HG03196 (cell line): ENCODE data around the gene MRPL50.
A peak's percentile ranks its signal among the peaks of the same experiment; 100 is the strongest.

Experiments used
- ATAC-seq: cut with Tn5 transposase; IDR thresholded peaks from one replicate; pipeline ENCODE4 v1.9.1; 2021; ENCODE audit not compliant: unreplicated experiment

MRPL50 gene

DNA sequence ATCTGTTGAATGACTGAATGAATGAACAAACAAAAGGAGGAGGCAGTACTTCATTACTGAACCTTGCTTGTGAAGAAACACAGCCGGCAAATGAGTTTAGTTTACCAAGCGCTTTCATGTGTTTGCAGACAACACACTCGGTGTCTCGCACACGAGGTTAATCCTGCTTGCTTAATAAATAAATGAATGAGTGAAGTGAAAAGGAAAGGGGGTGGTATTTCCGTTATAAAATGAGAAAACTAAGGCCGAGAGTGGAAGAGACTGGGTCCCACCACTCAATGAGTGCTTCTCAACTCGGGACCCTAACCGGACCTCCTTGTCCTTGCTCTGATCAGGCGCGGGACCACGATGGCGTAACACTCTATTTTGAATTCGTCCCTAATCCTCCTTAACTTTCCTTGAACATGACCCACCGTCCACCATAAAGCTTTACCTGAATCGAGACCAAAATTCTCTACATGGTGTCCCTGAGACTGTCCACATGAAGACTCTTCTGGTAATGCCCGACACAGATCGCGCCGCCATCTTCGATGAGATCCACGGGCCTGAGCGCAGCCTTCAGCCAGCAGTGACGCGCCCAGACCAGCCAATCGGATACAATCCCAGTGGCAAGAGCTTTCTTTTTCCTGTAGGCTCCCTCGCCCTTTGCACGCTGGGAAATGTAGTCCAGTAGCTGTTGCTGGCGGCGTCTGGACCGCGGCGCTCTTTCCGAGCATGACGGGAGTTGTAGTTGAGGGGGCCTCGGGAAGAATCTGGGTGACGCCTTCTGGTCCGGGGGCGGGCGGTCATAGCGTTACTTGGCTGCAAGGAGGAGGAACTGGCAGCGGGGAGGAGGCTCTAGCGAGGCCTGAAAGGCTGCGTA is at the start of gene MRPL50, which contains the start of gene ZNF189:
TSS of gene MRPL50 (minus strand) at position 551 of the 862 bp plus-strand sequence. CDS start at position 525, 26 bp downstream.
TSS of gene ZNF189 (plus strand) at position 784 of the 862 bp plus-strand sequence. CDS start 306 bp downstream, outside the sequence.
- ATAC-seq, result peak; percentile 99

DNA sequence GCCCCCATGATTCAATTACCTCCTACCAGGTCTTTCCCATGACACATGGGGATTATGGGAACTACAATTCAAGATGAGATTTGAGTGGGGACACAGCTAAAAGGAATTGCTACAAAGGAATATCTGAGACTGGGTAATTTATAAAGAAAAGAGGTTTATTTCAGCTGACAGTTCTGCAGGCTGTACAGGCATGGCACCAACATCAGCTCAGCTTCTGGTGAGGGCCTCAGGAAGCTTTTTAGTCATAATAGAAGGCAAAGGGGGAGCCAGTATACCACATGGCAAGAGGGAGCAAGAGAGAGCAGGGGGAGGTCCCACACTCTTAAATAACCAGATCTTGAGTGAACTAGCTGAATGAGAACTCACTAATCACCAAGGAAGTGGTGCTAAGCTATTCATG is 48.3 kb upstream of the MRPL50 start:
- ATAC-seq, result no peak

DNA sequence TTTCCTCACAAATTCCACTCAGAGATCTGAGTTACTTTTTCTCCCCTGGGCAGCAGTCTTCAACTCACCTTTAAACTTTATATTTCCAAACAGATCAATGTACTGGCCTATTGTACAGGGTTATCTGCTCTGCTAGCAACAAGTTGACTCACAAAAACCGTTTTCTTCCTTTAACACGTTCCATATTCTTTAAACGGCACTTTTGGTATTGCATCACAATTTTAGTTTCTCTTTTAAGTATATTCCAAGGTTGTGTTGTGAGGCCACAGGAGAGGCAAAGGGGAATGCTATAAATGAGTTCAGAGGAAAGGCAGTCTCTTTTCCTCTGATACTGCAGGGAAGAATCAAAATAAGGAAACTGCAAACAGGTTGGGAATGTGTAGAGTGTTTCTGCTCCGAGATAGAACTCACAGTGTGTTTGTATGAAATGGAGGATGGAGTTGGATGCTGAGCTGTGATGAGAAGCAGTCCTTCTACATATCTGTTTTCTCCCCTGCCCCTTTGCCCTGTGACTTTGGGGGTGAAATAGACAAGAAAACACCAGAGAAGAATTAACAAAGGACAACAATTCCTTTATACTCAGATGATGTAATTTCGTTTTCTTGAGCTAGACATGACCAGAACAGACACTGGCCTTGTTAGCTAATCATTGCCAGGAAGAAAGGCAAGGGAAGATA is 47.1 kb upstream of the MRPL50 start:
- no peak for ATAC-seq

DNA sequence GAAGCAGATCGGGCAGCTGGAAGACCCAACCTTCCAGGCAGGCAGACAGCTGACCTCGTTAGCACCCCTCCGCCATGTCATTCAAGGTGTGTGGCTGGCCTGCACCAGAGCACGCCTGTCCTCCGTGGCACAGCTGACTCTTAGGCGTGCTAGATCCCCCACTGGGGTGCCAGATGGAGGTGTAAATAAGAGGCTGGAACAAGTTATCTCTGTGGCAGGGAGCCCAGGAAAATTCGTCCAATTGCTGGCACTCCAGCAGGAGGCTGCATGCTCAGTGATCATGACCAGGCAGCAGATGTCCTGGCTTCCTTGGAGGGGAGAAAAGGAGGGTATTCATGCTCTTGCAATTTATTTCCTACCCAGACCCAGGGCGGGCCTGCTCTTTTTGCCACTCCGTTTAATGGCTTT is 45.0 kb upstream of the MRPL50 start:
- ATAC-seq, result no peak

DNA sequence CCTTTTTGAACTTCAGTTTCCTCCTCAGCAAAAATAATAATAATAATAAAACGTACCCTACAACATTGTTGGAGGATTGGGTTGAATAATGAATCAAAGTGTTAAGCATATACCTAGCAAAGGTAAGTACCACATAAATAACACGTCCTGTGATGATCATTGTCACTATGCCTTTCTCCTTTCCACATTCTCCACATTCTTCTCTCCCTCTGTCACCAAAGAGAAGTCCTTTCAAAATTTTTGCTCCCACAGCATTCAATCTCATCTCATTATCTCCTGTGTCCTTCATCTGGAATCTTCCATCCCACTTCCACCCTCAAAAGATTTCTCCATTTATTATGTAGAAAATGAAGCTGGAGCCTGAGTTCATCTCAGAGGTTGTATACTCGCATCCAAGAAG is 44.3 kb upstream of the MRPL50 start:
- ATAC-seq, result no peak

DNA sequence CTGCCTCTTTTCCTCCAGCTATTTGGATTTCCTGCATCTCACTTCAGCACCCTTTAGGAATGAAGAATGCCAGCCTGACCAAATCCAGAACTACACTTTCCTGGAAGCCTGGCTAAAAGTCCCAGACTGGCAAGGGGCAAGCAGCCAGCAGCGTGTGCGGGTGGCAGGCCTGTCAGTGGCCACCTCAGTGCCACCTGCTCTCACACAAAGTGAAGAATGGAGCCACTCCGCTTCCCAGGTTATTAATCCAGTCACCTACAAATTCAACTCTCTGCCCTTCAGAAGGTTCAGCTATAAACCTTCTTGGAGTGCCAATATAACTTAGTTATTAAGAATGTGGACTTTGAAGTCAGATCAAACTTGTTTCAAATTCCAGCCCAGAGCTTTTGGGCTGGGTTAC is 43.9 kb upstream of the MRPL50 start:
- ATAC-seq, result no peak

DNA sequence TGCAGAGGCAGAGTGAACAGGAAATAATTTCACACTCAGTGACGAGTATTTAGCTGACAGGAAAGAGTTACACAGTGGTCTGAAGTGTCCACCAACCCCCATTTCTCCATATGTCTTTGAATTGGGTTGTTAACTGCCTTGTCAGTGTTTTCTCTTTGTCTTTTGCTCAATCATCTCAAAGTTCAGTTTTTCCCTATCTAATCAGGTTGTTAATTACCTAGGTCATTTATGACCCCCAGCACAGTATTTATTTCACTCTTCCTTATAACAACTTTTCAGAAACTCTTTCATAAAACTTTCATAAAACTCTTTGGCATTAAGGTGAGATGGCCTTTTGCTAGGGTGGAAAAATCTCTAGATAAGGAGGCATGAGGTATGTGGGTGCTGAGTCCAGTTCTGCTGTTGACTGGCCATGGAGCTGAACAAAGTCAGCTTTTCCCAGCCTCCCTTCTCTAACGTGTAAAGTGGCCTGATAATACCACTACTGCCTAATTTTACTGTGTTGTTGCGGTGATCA is 42.4 kb upstream of the MRPL50 start:
- ATAC-seq, result no peak

DNA sequence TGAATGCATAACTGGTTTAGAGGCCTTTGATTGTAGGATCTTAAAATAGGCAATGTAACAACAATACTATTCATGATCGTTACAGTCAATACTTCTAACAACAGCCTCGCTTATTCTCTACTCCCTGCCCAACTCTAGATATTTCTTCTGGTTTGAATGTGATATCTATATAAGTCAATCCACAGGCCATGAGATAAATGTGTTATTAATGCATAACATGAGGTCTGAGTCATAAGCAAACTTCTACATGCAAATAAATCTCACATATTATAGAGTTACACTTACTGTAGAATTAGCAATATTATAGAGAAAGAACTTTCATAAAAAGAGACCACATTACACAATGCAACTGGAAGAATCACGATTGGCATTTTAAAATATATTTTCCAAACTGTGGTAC is 40.1 kb upstream of the MRPL50 start:
- ATAC-seq, result no peak

DNA sequence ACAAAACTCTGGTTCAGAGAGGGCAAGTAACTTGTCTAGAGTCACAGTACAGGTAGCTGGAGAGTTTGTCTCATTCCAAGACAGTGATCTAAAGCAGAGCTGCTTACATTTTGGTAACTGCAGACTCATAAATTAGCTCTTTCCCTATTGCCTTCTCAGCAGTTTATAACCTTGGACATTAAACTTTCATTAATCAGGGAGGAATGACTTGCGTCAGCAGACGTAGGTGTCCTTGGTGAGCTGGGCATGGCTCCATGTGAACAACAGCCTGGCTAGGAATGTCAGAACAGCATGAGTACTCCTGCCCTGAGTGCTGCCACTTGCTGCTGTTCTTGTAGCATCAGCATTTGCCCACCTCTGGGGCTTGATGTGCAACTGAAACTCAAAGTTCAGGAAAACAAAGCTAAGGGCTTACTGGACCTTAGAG is 39.4 kb upstream of the MRPL50 start:
- ATAC-seq, result no peak

DNA sequence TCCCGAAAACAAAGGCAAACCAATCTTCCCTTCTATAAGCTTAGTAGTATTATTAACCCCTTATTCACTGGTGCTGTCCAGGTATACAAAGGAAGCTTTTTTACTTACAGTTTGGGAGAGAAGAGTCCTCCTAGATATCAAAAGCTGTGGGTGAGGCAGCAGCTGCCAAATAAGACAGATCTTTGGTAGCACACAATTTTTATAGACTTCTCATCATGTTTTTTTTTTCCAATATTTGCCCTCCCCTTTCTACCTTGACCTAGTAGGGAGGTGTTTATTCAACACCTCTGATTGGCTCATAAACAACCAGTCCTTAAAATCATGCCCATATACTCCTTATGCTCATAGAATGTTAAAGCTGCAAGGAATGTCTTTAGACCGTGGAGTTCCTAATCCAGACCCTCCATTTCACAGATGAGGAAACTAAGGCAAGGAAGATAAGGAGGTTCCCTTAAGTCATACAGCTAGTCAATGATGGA is 37.2 kb upstream of the MRPL50 start, which contains the start of gene ALDOB:
TSS of gene ALDOB (minus strand) at position 174 of the 479 bp plus-strand sequence. CDS start 4,887 bp downstream, outside the sequence.
- ATAC-seq, result no peak

DNA sequence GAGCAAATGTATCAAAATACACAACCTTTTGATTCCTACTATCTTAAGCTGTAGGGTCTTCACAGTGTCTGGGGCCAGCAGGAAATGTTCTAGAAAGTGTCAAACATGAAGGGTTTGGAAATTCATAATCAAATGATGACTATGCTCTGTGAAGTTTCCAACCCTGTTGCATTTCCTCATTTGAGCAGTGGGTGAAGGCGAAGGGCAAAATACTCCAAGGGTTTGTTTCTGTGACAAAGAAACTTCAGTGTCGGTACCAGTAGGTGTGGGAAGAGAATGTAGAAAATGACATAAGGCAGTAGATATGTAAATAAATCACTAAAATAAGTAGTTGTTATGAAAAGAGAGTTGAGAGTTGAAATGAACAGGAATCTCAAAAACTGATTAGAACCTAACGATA is 36.6 kb upstream of the MRPL50 start:
- ATAC-seq, result no peak

DNA sequence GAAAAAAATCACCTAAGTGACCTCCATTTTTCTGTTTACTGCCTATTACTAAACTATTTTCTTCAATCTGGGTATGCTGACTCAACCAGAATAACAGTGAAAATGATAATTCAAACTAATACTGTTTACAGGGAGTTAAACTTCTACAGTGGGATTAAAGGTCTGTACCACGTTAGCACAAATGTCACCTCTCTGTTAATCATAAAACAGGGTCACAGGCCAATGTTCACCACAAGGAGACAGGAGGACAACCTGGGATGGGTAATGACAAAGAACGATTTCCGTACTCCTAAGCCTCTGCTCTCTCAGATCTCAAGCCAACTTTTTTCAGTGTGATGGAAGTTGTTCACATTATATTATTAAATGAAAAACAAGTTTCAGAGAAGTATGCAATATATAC is 34.8 kb upstream of the MRPL50 start:
- ATAC-seq, result no peak

DNA sequence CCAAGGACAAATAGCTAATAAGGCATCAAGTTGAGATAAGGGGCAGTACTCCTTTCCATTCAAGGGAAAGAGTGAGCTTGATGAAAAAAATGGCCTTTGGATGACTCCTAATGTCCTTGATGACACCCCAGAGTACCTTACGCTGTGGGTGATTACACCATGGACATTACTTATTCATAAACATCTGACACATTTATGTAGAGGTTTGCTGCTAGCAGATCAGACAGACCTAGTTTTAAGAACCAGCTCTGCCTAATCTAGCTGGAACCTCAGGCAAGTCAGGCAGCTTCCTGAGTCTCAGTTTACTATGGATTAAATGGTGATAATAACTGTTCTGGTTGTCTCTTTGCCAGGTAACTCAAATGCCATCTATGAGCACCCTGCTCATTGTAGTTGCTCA is 34.3 kb upstream of the MRPL50 start:
- ATAC-seq, result no peak

DNA sequence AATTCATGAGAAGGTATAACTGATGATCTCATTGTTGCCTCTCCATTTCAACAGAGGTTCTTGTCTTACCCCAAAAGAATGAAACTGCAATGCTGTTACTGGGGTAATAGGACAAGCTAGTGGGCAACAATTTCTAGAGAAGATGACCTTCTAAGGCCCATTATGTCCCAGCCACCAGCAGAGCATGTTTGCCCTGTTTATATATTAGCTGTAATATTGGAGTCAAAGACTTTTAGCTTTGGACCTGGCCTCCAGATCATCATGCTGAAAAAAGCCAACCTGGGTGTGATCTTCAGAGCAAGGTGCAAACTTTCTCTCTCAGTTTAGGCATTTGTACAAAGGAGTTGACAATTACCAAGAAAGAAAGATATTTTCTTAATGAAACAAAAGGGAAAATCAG is 33.8 kb upstream of the MRPL50 start:
- ATAC-seq, result no peak

DNA sequence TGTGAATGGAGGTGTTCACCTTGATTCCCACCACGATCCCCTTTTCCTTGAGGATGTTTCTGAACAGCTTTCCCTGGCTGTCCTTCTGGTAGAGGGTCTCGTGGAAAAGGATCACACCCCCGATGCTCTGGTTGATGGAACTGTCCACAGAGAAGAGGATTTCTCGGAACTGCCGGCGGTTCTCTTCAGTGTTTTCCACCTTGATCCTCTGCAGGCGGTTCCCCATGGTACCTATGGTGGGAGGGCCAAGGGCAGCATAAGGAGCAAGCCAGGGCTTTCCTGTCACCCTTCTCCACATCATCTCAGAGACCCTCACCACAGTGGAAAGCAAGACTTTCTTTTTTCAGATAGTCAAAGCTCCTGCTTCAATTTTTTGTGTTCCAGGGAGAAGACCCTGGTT is 31.3 kb upstream of the MRPL50 start:
- ATAC-seq, result no peak

DNA sequence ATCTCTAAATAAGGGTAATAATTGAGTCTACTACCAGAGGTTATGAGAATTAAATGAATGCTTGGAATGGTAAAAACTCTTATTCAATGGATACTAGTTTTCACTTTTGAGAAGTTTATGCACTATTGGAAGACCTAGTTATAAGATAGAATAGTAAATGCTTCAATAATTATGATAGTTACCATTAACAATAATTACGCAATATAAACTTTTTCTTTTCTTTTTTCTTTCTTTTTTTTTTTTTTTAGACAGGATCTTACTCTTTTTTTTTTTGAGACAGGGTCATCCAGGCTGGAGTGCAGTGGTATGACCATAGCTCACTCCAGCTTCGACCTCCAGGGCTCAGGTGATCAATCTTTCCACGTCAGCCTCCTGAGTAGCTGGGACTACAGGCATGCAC is 30.5 kb upstream of the MRPL50 start:
- no peak for ATAC-seq

DNA sequence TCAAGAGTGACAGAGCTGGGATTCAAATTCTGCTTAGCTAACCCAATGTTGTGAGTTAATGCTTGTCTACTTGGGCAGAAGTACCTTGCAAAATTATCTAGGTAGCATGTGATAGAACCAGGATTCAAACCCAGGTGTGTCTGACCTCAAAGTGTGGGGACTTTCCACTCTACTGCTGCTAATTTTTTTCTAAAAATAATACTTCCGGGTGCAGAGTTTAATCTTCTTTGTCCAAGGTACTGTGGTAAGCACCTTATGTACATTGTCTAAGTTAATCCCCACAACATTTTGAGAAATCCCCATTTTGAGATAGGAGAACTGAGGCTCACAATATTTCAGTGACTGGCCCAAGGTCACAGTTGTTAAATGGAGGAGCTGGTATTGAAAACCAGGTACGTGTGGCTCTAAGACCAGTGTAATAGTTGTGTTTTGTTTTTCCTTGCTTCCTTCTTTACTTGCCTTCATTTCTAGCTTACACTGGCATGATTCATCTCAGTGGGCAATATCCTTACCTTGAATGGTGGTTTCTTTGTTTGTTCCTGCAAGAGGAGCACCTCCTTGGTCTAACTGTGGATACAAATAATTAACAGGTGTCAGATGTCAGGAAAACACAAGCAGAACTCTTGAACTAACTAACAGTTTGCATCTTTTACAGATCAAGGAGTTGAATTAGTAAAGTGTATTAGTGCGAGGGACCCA is 29.7 kb upstream of the MRPL50 start:
- no peak for ATAC-seq

DNA sequence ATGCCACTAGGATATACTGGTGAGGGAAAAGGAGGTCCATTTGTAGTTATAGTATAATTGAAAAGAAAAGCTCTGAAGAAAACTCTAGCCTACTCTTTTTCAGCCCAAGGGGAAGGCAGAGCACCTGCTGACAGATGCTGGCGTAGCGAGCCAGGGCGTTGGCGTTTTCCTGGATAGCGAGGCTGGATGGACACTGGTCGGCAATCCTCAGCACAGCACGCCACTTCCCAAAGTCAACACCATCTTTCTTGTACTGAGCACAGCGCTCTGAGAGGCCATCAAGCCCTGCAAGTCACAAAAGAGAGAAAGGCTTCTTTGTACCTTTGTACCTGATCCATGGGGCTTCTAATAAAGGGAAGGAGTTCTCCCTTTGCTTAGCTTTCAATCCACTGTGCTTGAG is 28.9 kb upstream of the MRPL50 start:
- ATAC-seq, result no peak

DNA sequence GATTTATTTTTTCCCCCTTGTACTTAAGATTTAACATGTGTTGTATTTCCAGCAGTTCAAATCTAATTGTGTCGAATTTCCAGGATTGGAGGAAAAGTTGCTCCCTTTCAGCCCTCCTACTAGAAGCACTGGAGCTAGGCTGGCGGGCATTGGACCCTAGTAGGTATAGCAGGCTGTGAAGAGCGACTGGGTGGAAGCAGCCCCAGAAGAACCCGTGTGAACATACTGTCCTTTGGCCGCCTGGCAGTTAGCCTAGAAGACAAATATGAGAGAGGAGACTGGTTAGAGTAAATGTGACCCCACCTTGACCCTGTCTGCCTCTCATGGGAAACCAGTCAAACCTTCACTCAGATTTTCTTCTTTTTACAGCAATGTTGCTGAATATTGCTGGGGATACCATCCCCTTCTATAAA is 23.2 kb upstream of the MRPL50 start:
- ATAC-seq, result no peak

DNA sequence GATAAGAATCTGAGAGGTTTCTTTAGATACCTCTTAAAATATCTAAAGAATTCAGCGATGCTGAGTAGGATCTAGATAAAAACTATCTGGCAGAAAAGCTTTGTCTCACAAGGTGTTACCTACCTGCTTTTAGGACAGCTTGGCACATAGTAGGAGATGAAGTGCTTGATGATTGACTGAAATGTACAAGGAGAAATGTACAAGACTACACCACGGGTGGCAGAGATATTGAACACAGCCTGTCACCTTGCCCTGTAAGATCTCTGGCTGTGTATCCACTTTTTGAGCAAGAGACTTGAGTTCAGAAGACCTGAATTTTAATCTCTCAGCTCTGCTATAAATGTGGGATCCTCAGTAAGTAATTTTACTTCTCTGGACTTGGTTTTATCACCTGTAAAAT is 21.4 kb upstream of the MRPL50 start:
- ATAC-seq, result no peak
